Type B pancreatic cell (in vitro differentiated cells): ENCODE data around the gene WNK1. TPM values are rescaled to one million over a fixed set of nuclear protein-coding genes. Genes with fewer than 3 reads are reported as not detected.
"Not testable (repeated sequence)": the region's sequence is repeated elsewhere in the genome, so short reads cannot be mapped to it uniquely, and the experiment has no call there.

Source experiments
- DNase-seq: peaks from one replicate; pipeline ENCODE4 v3.0.0; 2021; ENCODE audit warnings: mixed read lengths; ENCODE audit not compliant: unreplicated experiment; ENCODE audit errors: extremely low spot score
- H3K27ac Mint-ChIP-seq: 2 replicates; pipeline ENCODE4 v1.8.0; 2021; ENCODE audit warnings: mild to moderate bottlenecking, mixed read lengths
- H3K27me3 Mint-ChIP-seq: 2 replicates; pipeline ENCODE4 v1.8.0; 2021; ENCODE audit warnings: mixed read lengths
- H3K36me3 Mint-ChIP-seq: 2 replicates; pipeline ENCODE4 v1.8.0; 2021; ENCODE audit warnings: mixed read lengths
- H3K4me1 Mint-ChIP-seq: one replicate; pipeline ENCODE4 v1.8.0; 2021; ENCODE audit warnings: mixed read lengths; ENCODE audit not compliant: unreplicated experiment
- H3K4me3 Mint-ChIP-seq: 2 replicates; pipeline ENCODE4 v1.8.0; 2021; ENCODE audit warnings: mild to moderate bottlenecking, mixed read lengths
- H3K9me3 Mint-ChIP-seq: 2 replicates; pipeline ENCODE4 v1.8.0; 2021; ENCODE audit warnings: mixed read lengths
- long read RNA-seq: library from polyadenylated mRNA; unstranded; transcript quantifications from one replicate; pipeline ENCODE4 v2.0.0, GENCODE V29; 2020
- total RNA-seq: library from RNA; stranded (reverse); gene quantifications from 2 replicates; pipeline ENCODE4 v1.2.1, GENCODE V29; 2021; ENCODE audit warnings: low replicate concordance
- TF ChIP-seq, protein P1 (sequence below): fragments of 200-600 bp; sonication (generic); conservative IDR thresholded peaks from 2 replicates; pipeline ENCODE4 v1.5.0; 2021; ENCODE audit warnings: antibody characterized with exemption, mild to moderate bottlenecking

The WNK1 gene
- total RNA-seq = 132 and 209 TPM in 2 replicates
- long read RNA-seq, partial matches to known transcripts = 8 of 77 reads
- long read RNA-seq, other reads (novel, unspliced or antisense) = 69 of 77 reads

DNA sequence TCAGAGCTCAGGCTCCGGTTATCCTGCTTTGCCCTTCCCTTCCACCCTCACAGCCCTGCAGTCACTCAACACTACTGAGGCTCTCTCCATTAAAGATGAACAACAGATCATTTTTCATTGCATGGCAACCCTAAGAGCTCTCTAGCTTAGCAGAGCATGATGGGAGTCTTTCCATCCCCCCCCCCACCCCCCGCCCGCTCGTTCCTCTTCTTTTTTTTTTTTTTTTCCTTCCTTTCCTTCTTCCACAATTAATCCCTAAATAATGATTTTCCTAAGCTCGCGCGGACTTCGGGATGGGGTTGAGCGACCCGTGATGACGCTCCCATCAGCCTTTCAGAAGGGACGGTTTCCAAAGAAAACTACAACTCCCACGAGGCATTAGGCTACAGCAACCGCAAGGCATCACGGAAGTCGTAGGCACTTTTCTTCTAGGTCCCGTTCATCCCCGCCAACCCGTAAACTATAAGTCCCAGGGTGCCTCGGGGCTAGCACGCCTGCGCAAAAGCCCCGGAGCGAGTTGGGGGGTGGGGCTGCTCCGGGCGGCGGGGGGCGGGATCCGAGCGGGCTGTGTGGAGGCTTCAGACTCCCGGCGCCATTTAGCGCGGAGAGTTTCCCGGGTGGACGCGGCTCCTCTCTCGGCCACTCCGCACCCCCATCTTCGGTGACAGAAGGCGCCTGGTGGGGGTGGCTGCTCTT, at the start of gene WNK1:
TSS of gene WNK1 (plus strand) at position 581 of the 696 bp plus-strand sequence. CDS start 987 bp downstream, outside the sequence.
- Mint-ChIP-seq H3K4me1 (peaks cover 15% of the 10 kb centered on the region), H3K36me3 (peaks cover 16% of the 10 kb centered on the region), H3K27me3 (no peaks in the 10 kb centered on the region), H3K27ac (peak within 1 kb of the TSS; percentile 87), H3K9me3 (no peaks in the 10 kb centered on the region), H3K4me3 (peak within 1 kb of the TSS; percentile 95)
- TF ChIP-seq, protein P1, sequence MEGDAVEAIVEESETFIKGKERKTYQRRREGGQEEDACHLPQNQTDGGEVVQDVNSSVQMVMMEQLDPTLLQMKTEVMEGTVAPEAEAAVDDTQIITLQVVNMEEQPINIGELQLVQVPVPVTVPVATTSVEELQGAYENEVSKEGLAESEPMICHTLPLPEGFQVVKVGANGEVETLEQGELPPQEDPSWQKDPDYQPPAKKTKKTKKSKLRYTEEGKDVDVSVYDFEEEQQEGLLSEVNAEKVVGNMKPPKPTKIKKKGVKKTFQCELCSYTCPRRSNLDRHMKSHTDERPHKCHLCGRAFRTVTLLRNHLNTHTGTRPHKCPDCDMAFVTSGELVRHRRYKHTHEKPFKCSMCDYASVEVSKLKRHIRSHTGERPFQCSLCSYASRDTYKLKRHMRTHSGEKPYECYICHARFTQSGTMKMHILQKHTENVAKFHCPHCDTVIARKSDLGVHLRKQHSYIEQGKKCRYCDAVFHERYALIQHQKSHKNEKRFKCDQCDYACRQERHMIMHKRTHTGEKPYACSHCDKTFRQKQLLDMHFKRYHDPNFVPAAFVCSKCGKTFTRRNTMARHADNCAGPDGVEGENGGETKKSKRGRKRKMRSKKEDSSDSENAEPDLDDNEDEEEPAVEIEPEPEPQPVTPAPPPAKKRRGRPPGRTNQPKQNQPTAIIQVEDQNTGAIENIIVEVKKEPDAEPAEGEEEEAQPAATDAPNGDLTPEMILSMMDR = no peak
- DNase-seq = peak; percentile 99

DNA sequence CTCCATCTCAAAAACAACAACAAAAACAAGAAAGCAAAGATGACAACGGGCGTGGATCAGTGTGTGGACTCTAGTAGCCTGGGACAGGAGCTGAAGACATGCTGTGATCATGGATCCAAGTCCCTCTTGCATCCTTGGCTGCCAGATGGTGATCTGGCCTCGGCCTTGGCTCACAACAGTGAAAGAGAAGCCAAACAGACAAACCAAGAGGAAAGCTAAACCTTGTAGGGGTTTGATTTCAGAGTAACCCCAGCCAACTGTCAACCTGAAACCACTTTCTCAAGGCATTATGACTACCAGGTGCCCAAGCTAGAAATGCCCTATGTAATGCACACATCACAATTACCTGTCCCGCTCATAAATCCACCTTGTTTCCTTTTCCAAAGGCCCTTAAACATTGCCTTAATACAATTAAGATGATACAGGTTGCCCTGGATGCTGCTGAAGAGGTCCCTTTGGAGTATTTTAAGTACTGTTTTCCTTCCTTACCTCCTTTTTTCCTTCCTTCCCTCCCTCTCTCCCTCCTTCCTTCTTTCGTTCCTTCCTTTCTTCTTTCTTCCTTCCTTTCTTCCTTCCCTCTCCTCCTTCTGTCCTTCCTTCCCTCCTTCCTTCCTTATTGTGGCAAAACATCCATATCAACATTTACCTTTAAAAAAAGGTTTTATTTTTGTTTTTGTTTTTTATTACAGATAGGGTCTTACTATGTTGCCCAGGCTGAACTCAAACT, 47.7 kb upstream of the WNK1 start:
- no peak for DNase-seq
- Mint-ChIP-seq H3K4me1 (no peaks in the 10 kb centered on the region), H3K4me3 (no peak overlapping the region), H3K36me3 (no peaks in the 10 kb centered on the region), H3K9me3 (no peaks in the 10 kb centered on the region), H3K27ac (no peak overlapping the region), H3K27me3 (peaks cover 12% of the 10 kb centered on the region)
- TF ChIP-seq, protein P1 = no peak

DNA sequence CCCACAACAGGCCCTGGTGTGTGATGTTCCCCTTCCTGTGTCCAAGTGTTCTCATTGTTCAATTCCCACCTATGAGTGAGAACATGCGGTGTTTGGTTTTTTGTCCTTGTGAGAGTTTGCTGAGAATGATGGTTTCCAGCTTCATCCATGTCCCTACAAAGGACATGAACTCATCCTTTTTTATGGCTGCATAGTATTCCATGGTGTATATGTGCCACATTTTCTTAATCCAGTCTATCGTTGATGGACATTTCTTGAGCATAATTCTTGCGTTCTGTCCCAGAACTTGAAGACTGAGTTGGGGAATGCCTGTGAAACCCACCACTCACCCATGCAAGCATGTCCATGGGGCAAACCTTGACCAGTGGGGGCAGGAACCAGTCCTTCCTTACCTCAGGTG, 44.3 kb upstream of the WNK1 start:
- H3K4me3 Mint-ChIP-seq, H3K9me3 Mint-ChIP-seq, H3K4me1 Mint-ChIP-seq, H3K36me3 Mint-ChIP-seq, H3K27ac Mint-ChIP-seq, DNase-seq, H3K27me3 Mint-ChIP-seq: not testable (repeated sequence)

- Mint-ChIP-seq H3K4me1 (peaks cover 5% of the 10 kb centered on the region), H3K4me3 (no peak overlapping the region), H3K9me3 (no peaks in the 10 kb centered on the region), H3K36me3 (no peaks in the 10 kb centered on the region), H3K27ac (no peak overlapping the region), H3K27me3 (peaks cover 6% of the 10 kb centered on the region)
- DNase-seq = no peak
- TF ChIP-seq, protein P1 = no peak
Measured at GRCh38 chr12:709455-710020, 42.8 kb upstream of the WNK1 start.

DNA sequence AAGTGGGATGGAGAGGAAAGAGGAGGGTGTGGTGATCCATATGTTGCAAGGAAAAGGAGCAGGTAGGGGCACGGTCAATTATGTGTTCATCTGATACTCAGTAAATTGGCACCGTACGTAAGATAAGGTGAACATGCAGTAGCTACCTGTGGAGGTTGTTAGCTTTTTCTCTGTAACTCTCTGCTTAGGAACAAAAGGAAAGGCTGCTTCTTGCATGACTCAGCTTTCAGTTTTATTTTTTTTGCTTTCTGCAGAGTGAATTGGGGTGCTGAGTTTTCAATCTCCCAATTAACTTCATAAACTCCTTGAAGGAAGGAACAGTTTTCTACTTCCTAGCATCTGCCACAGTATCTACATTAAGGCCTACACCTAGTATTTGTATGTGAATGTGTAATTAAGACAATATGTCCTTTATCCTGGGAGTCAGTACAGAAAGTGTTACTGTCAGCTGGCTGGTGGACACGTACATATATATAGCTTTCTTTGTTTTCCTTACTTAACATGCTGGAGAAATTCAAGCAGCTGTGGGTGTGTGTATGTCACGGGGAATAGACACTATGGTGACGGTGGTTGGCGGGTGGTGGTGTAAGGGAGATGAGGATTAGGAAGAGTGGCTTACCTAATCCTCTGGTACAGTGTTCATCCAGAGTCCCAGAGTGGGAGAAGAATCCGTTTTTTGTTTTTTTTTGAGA, 40.1 kb upstream of the WNK1 start:
- no peak for DNase-seq
- H3K4me3 Mint-ChIP-seq = no peak overlapping the region
- H3K4me1 Mint-ChIP-seq = peaks cover 5% of the 10 kb centered on the region
- H3K36me3 Mint-ChIP-seq = no peaks in the 10 kb centered on the region
- H3K27me3 Mint-ChIP-seq = peaks cover 7% of the 10 kb centered on the region
- H3K27ac Mint-ChIP-seq = peak overlapping the region; percentile 52
- TF ChIP-seq, protein P1 = no peak
- H3K9me3 Mint-ChIP-seq = no peaks in the 10 kb centered on the region
